ENCODE results near the gene RAI14.

DNA sequence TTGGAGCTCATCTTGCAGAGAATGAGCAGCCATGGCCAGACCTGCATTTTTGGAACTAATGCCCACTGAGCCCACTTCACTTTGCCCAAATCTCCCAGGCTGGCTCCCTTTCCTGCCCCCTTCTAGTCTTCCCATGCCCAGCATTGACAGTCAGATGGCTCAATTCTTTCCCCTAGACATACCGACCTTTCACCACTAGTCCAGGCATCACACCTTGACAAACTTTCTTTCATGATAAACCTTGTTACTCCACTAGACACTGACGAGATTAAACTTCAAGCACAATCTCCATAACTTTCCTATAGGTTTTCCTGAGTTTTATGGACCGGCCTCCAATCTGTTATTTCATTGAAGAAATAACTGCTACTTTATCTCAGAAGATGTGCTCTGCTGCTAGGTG lies 47.8 kb upstream of the RAI14 start:
- TF ChIP-seq, protein P1, sequence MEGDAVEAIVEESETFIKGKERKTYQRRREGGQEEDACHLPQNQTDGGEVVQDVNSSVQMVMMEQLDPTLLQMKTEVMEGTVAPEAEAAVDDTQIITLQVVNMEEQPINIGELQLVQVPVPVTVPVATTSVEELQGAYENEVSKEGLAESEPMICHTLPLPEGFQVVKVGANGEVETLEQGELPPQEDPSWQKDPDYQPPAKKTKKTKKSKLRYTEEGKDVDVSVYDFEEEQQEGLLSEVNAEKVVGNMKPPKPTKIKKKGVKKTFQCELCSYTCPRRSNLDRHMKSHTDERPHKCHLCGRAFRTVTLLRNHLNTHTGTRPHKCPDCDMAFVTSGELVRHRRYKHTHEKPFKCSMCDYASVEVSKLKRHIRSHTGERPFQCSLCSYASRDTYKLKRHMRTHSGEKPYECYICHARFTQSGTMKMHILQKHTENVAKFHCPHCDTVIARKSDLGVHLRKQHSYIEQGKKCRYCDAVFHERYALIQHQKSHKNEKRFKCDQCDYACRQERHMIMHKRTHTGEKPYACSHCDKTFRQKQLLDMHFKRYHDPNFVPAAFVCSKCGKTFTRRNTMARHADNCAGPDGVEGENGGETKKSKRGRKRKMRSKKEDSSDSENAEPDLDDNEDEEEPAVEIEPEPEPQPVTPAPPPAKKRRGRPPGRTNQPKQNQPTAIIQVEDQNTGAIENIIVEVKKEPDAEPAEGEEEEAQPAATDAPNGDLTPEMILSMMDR (conservative IDR thresholded peaks at IDR 0.05; ENCODE audit: low read depth, low read length), result no peak
- TF ChIP-seq EZH2 (IDR thresholded peaks at IDR 0.05; ENCODE audit: borderline replicate concordance, low read depth, low read length, poor library complexity, severe bottlenecking), result no peak

Measured in A673 (cell line).